DLD1 (cell line): ENCODE data around the gene MVP.

Experiments used
- in situ Hi-C: cut with HindIII; loops from 2 replicates; pipeline ENCODE4 v1.10.0; 2017; ENCODE audit warnings: low sequenced_read_pairs

Gene MVP

GRCh38 chr16:29804455-29805231 is 15.6 kb upstream of the MVP start:
- in situ Hi-C loops = no loop called here

DNA sequence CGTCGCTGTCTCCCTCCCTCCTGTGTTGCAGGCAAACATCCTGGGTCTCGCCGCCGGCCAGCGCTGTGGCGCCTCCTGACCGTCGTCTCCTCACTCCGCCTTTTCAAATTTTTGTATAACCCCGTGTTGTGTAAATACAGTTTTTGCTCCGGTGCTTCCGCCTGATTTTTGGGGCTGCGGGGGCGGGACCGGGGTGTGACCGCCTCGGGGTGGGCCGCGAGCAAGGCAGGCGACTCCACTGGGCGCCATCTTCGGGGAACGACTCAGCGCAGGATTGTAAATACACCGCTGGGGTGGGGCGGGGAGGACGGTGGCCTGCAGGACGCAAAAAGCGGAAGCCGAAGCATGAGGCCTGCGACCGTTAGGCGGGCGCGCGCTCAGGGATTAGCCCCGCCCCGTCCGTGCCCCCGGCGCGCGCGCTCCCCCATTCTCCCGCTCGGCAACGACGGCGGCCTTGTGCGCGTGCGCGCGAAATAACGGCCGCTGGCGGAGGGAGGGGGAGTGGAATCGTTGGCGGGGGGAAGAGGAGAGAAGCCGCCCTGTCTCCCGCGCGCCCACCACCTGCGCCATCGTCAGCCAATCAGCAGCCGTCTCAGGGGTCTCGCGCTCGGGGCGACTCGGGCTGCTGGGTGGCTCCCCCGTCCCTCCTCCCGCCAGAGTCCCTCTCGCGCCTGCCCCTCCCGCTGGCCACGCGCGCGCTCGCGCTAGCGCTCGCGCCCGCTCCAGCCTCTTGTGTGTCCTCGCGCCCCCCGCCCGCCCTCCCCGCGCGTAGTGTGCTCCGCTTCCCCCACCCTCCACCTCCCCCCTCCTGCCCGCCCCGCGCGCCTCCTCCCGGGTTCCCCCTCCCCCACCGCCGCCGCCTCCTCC is 14.8 kb upstream of the MVP start:
- in situ Hi-C loops = no loop called here

- in situ Hi-C loops = no loop called here
Observed at GRCh38 chr16:29806099-29806579, 14.1 kb upstream of the MVP start, which contains the start of gene MAZ. MAZ (plus strand) TSS chr16:29806529; CDS start chr16:29806702, 173 bp downstream.

GRCh38 chr16:29806641-29807425 is 13.4 kb upstream of the MVP start:
- in situ Hi-C loops = no loop called here

GRCh38 chr16:29807426-29808218 is 12.6 kb upstream of the MVP start:
- in situ Hi-C loops = no loop called here

DNA sequence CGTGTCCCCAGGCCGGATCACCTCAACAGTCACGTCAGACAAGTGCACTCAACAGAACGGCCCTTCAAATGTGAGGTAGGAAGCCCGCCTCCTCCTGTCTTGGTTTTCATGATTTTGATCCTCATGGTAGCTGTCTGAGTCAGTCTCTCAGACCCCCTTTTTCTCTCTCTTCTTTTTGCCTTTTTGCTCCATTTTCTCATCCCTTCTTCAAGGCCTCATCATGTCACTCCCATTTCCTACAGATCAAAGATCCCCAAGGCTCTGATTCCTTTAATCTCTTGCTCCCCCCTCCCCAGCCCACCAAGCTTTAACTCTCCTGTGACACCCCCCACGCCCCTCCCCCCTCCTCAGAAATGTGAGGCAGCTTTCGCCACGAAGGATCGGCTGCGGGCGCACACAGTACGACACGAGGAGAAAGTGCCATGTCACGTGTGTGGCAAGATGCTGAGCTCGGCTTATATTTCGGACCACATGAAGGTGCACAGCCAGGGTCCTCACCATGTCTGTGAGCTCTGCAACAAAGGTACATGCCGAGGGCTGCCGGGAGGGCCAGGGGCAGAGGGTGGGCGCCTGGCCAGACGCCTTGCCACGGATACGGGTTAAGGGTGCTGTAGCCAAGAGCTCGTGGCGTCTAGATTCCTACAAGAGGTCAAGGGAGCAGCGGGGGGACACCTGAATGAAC is 11.9 kb upstream of the MVP start:
- in situ Hi-C loops = no loop called here

GRCh38 chr16:29809031-29809747 is 11.1 kb upstream of the MVP start:
- in situ Hi-C loops = no loop called here

GRCh38 chr16:29809850-29810698 is 10.2 kb upstream of the MVP start:
- in situ Hi-C loops = no loop called here

GRCh38 chr16:29810699-29811169 is 9.5 kb upstream of the MVP start:
- in situ Hi-C loops = no loop called here

DNA sequence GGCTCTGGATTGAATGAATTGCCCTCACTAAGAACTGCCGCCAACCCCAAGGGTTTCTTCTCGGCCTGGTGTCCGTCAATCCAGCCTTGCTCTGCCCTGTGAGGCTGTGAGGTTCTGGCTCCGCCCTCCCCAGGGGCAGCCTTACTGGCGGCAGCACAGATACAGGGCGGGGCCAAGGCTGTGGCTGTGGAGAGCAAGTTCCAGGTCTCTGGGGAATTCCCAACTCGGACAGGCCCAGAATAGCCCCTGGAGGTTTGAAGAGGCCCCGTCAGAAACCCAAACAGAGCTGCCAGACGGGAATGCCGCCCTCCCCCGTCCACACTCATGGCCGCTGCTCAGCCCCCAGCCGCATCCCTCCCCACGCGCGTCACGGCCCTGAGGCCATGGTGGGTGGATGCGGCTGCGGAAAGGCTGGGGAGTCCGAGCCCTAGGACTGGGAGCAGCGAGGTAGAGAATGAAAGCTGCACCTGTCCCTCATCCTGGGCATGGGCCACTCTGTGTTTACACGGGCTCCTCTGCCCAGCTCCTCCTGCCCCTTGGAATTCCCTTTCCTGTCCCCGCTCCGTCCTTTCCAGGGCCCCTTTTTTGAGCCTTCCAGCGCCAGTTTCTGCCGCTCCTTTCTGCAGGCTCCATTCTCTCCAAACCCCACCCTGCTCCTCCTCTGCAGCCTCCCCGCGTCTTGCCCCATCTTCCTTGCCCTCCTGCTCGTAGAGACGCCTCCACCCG is 8.9 kb upstream of the MVP start:
- in situ Hi-C loops = no loop called here

- in situ Hi-C loops = no loop called here
Observed at GRCh38 chr16:29811896-29812665, 8.2 kb upstream of the MVP start, which contains the start of gene PRRT2. PRRT2 (plus strand) TSS chr16:29812193; CDS start chr16:29813055, 862 bp downstream.

DNA sequence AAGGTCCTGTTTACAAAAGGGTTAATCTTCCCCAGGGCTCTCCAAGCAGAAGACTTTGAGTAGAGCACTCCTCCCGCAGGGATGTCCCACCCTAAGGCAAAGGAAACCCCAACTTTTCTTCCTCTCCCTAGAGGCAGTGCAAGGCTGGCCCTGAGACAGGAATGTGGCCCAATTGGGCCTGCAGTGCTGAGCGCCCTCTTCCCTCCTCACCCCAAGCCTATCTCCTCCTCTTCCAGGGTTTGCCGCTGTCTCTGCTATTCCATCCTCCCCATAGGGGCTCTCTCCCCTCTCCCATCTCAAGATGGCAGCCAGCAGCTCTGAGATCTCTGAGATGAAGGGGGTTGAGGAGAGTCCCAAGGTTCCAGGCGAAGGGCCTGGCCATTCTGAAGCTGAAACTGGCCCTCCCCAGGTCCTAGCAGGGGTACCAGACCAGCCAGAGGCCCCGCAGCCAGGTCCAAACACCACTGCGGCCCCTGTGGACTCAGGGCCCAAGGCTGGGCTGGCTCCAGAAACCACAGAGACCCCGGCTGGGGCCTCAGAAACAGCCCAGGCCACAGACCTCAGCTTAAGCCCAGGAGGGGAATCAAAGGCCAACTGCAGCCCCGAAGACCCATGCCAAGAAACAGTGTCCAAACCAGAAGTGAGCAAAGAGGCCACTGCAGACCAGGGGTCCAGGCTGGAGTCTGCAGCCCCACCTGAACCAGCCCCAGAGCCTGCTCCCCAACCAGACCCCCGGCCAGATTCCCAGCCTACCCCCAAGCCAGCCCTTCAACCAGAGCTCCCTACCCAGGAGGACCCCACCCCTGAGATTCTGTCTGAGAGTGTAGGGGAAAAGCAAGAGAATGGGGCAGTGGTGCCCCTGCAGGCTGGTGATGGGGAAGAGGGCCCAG is 7.3 kb upstream of the MVP start:
- in situ Hi-C loops = no loop called here

- in situ Hi-C loops = no loop called here
Observed at GRCh38 chr16:29813644-29814562, 6.4 kb upstream of the MVP start.

DNA sequence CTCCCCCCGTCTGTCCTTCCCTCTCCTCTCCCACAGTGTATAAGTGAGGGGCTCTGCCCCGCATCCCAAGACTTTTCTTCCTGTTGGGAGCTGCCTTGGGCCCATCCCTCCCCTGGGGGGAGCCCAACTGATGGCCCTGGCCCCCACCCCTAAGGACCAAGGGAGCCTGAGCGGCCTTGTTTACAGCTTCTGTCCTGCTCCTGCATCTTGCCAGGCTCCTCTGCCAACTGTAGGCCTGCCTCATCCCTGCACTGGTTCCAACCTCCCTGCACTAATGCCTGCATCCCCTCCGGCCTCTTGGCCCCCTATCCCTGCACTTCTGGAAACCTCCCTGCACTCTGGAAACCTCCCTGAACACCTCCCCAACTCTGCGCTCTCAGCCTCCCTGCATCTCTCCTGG is 5.7 kb upstream of the MVP start:
- in situ Hi-C loops = no loop called here
